GM12801 (cell line): Measurements from ENCODE around the gene MDGA2.

Source experiments
- TF ChIP-seq, protein P1 (sequence below): IDR thresholded peaks from one replicate; pipeline ENCODE4 v1.5.1; 2011; ENCODE audit warnings: control low read depth; ENCODE audit not compliant: insufficient read length; ENCODE audit errors: extremely low read depth

Gene MDGA2

DNA sequence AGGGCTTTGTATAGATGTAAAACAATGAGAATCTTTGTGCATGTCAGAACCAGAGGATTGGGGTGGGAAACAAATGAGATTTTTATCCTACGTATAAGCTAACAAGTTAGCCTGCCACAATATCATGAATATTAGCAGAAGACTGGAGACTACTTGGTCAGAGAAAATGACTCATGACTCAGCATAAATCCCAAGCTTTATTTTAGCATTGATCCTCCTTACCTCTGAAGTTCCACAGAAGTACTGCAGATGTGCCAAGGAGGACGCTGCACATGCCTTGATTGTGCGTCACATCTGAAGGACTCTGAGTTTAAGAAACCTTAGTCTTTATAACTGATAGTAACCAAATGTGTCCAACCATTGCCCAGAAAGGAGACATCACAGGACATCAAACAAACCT, 789.8 kb downstream of the MDGA2 start:
- TF ChIP-seq, protein P1, sequence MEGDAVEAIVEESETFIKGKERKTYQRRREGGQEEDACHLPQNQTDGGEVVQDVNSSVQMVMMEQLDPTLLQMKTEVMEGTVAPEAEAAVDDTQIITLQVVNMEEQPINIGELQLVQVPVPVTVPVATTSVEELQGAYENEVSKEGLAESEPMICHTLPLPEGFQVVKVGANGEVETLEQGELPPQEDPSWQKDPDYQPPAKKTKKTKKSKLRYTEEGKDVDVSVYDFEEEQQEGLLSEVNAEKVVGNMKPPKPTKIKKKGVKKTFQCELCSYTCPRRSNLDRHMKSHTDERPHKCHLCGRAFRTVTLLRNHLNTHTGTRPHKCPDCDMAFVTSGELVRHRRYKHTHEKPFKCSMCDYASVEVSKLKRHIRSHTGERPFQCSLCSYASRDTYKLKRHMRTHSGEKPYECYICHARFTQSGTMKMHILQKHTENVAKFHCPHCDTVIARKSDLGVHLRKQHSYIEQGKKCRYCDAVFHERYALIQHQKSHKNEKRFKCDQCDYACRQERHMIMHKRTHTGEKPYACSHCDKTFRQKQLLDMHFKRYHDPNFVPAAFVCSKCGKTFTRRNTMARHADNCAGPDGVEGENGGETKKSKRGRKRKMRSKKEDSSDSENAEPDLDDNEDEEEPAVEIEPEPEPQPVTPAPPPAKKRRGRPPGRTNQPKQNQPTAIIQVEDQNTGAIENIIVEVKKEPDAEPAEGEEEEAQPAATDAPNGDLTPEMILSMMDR: no peak

DNA sequence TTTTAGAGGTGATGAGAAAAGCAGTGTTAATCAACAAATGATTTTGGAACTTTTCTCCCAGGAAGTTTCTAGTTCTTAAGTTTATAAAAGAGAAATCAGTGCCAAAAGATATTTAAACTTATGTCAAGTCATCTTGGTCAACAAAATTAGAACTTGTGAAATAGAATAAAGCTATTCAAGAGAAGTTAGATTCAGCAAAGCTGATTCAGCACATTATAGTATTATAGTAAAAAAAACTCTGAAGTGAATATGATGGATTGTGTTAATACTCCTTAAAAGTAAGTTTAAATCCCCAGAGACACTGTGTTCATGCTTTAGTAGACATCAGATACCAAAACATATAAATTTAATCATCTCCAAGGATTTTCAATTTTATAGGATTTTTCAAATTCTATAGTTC, 813.7 kb downstream of the MDGA2 start:
- TF ChIP-seq, protein P1: no peak

DNA sequence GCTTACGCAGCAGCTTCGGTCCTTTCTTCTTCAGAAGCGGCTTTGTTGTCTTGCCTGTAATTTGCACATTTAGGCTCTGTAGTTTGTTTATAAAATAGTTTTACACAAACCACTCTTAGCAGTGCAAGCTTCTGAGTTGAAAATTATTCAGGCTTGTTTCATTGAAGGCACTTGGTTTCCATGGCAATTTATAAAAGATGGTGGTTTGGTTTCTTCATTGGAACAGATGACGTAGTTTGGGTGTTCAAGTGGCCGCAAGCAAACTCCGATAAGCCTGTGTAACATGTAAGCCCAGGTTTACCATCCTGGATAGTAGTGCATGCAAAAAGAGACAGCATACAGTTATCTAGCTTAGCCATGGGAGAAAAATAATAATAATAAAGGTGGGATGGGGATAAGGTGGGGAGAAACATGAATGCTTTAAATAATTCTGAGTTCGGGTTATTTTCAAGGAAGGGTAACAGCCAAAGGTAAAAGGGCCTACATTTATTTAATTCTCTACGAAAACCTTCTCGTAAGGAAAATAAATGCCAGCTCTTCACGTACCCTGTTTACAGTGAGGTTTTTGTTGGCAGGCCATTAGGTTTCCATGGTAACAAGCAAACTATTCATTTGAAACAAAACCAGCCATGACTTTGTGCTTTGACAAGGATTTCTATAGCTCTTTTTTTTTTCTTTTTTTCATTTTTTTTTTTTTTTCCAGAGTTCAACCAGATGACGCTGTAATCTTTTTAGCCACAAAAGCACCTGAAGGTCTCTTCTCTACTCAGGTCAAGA, 834.3 kb downstream of the MDGA2 start:
- TF ChIP-seq, protein P1: no peak

DNA sequence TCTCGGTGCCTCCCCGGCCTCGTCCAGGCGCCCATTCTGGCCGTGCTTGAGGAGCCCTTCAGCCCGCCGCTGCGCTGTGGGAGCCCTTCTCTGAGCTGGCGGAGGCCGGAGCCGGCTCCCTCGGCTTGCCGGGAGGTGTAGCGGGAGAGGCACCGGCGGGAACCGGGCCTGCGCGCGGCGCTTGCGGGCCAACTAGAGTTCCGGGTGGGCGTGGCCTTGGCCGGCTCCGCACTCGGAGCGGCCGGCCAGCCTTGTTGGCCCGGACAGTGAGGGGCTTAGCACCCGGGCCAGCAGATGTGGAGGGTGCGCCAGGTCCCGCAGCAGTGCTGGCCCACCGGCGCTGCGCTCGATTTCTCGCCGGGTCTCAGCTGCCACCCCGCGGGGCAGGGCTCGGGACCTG, 855.1 kb downstream of the MDGA2 start:
- TF ChIP-seq, protein P1: no peak

DNA sequence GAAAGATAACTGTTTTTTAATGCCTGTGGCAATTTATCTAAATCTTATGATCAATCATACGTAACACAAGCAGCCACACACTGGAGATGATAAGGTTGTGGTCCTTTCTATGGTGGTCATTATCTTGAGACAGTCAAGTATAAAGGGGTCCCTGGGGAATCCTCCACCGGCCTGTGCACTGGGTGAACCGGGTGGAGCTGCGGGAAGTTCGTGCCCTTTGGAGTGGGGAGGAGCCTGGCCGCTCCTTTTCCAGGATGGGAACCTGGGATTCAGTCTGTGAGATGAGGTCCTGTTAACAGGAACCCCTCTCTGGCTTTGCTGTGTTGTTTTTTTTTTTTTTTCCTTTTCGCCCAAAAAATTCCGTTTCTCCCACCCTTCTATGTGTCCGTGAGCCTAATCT, 856.3 kb downstream of the MDGA2 start:
- TF ChIP-seq, protein P1: no peak

DNA sequence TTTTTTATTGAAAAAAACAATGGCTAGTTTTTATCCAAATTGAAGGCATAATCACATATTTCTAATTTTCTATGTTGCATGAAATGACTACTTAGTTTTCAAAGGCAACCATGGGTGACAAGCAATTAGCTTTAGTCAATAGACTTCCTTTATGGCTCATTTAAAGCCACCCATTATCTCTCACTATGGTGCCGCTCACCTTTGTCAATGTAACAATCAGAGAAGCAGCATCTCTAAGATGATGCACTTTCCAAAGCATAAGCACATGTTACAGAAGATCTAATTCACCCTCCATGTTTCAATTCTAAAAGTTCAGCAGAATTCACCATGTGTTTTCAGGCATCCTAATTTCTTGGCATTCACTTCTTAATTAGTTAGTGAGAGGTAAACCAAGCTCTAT, 857.3 kb downstream of the MDGA2 start:
- TF ChIP-seq, protein P1: no peak

DNA sequence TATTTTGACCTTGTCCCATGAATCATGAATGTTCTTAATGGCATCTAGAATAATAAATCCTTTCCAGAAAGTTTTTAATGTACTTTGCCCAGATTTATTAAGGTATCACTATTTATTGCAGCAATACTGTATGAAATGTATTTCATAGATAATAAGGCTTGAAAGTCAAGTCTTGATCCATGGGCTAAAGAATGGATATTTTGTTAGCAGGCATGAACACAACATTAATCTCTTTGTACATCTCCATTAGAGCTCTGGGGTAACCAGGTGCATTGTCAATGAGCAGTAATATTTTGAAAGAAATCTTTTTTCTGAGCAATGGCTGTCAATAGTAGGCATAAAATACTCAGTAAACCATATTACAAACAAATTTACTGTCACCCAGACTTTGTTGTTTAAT, 882.3 kb downstream of the MDGA2 start:
- TF ChIP-seq, protein P1: no peak
